Transverse colon (tissue), 4 donors: ENCODE measurements around the gene GABARAPL1. TPM values are rescaled to one million over a fixed set of nuclear protein-coding genes. Genes with fewer than 3 reads are reported as not detected.

Source experiments
- DNase-seq: peaks from one replicate; pipeline ENCODE4 v3.0.0-alpha.2; 2019
- H3K27ac ChIP-seq, 4 donors: fragments of 200-600 bp; sonication (generic); 2 replicates each; pipeline ENCODE4 v1.5.1; 2016 to 2018; ENCODE audit warnings: inconsistent platforms in 4 of 4
- H3K27me3 ChIP-seq: fragments of 200-600 bp; sonication (generic); 2 replicates; pipeline ENCODE4 v1.5.1; 2017; ENCODE audit warnings: inconsistent platforms
- H3K36me3 ChIP-seq, 4 donors: fragments of 200-600 bp; sonication (generic); 2 replicates each; pipeline ENCODE4 v1.5.1; 2017 to 2019; ENCODE audit warnings: inconsistent platforms in 4 of 4
- H3K4me1 ChIP-seq, 4 donors: fragments of 200-600 bp; sonication (generic); 2 replicates each; pipeline ENCODE4 v1.5.1; 2017 to 2020; ENCODE audit warnings: inconsistent platforms in 4 of 4
- H3K4me3 ChIP-seq, 4 donors: fragments of 200-600 bp; sonication (generic); 1 replicate in 1 of 4; 2 replicates in 3 of 4; pipeline versions ENCODE4 v1.5.1 to v1.6.1; 2017 to 2019; ENCODE audit warnings: inconsistent platforms in 4 of 4
- H3K9me3 ChIP-seq, 2 donors: fragments of 200-600 bp; sonication (generic); 2 replicates each; pipeline ENCODE4 v1.5.1; 2017 to 2019; ENCODE audit warnings: inconsistent platforms in 2 of 2
- EP300 ChIP-seq: sonication (generic); formaldehyde crosslinking; IDR thresholded peaks from one replicate; pipeline ENCODE4 v1.6.1; 2017; ENCODE audit warnings: antibody characterized with exemption, low read depth
- POLR2A ChIP-seq: fragments of 450-650 bp; IDR thresholded peaks from one replicate; pipeline ENCODE4 v1.6.1; 2016; ENCODE audit warnings: antibody characterized with exemption, mild to moderate bottlenecking, moderate library complexity
- POLR2AphosphoS5 ChIP-seq, 3 donors: sonication (generic); formaldehyde crosslinking; IDR thresholded peaks; one replicate each; pipeline ENCODE4 v1.6.1; 2016; ENCODE audit warnings: antibody characterized with exemption in 3 of 3
- WGBS, 2 donors: methylation state at CpG; one replicate each; pipeline ENCODE4 v1.1.5; 2018; ENCODE audit warnings: low coverage in 1 of 2; 5-methylcytosine and 5-hydroxymethylcytosine counted together
- in situ Hi-C, 4 donors: fragments of 200-750 bp; cut with MboI; loops; one replicate each; pipeline versions ENCODE4 v1.15.0 to v1.15.1; 2017; ENCODE audit warnings: low sequenced_read_pairs in 3 of 4, low pct_ligation_motif_present in 1 of 4, low pct_unique_long_range_greater_than_20kb in 1 of 4
- intact Hi-C: fragments of 100-400 bp; cut with DNase I; formaldehyde crosslinking; loops from one replicate; pipeline ENCODE4 v1.15.1; 2023; ENCODE audit warnings: low total_unique reads
- total RNA-seq, 4 donors: library from RNA; depleted of rRNA; stranded (reverse); fragments of >200 nt; gene quantifications; one replicate each; pipeline ENCODE4 v1.1.0, GENCODE V29; 2016
- TF ChIP-seq, protein P1 (sequence below), 5 experiments: fragments of 200-600 bp in 3 of 5; fragments of 450-650 bp in 2 of 5; sonication (generic) in 3 of 5; IDR thresholded peaks; 1 replicate in 2 of 5; 2 replicates in 3 of 5; pipeline ENCODE4 v1.5.1; 2016 to 2017; ENCODE audit warnings: antibody characterized with exemption in 5 of 5, inconsistent platforms in 3 of 5, mild to moderate bottlenecking in 2 of 5, moderate library complexity in 1 of 5

GABARAPL1 gene
- total RNA-seq, 4 donors from 2014 or later = 33.6 to 65.3 (median 59.5) TPM

DNA sequence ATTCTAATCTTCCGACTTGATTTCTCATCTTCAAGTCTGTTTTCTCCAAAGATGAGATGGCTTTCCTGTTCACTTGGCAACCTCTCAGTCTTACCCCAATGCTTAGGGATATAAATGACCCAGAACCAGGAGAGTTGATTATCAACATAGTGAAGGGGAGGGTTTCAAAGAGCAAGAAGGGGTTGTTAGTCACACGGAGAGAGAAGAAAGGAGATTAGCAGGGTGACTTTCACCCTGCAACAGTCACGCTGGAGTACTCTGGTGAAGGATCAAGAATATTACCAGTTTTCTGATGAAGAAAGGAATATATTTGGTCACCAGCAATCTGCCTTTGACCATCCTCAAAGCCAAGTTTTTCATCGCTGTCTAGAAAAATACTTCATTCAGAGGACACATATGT lies 33.9 kb upstream of the GABARAPL1 start, which contains the start of gene TMEM52B:
TMEM52B (plus strand) TSS at position 212 of the 400 bp plus-strand sequence. CDS start 543 bp downstream, outside the sequence.
- H3K27ac ChIP-seq = no peak within 1 kb of the TSS

DNA sequence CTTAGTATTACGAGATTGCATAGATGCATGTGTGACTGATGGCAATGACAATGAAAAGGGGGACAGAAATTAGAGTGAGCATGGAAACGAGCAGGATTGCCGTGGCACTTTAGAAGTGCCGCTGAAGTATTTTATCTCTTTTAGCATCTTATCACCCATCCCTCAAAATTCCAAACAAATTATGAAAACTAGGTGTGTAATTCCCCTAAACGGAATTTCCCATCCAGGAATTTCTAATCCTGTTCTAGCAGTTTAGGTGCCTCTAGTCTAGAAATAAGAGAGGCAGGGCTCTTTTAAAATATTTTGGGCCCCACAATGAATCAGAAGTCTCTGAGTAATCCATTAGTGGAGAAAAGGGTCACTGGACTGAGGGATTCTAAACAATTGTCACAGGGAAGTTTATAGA lies 32.9 kb upstream of the GABARAPL1 start:
- Histone ChIP-seq H3K4me3 (no peak overlapping the region), H3K4me1 (peaks cover 0 to 18% (median 7%) of the 10 kb centered on the region in 4 donors), H3K36me3 (no peaks in the 10 kb centered on the region), H3K9me3 (no peaks in the 10 kb centered on the region), H3K27me3 (no peaks in the 10 kb centered on the region), H3K27ac (no peak overlapping the region)
- TF ChIP-seq POLR2AphosphoS5 (IDR thresholded peaks at IDR 0.05) (no peak), POLR2A (no peak), EP300 (no peak)
- TF ChIP-seq, protein P1, sequence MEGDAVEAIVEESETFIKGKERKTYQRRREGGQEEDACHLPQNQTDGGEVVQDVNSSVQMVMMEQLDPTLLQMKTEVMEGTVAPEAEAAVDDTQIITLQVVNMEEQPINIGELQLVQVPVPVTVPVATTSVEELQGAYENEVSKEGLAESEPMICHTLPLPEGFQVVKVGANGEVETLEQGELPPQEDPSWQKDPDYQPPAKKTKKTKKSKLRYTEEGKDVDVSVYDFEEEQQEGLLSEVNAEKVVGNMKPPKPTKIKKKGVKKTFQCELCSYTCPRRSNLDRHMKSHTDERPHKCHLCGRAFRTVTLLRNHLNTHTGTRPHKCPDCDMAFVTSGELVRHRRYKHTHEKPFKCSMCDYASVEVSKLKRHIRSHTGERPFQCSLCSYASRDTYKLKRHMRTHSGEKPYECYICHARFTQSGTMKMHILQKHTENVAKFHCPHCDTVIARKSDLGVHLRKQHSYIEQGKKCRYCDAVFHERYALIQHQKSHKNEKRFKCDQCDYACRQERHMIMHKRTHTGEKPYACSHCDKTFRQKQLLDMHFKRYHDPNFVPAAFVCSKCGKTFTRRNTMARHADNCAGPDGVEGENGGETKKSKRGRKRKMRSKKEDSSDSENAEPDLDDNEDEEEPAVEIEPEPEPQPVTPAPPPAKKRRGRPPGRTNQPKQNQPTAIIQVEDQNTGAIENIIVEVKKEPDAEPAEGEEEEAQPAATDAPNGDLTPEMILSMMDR (IDR thresholded peaks at IDR 0.05) = no peak
- WGBS, 2 donors = 78 to 85% methylated on average over 5 of the region's 5 CpGs
- no peak for DNase-seq
- in situ Hi-C loops (no loop called here), intact Hi-C loops (no loop called here)

More for the DNA sequence above, 33.9 kb upstream of the GABARAPL1 start, which contains the start of gene TMEM52B:
- Histone ChIP-seq H3K36me3 (no peaks in the 10 kb centered on the region), H3K27me3 (no peaks in the 10 kb centered on the region), H3K9me3 (no peaks in the 10 kb centered on the region), H3K4me1 (peaks cover 0 to 18% (median 7%) of the 10 kb centered on the region in 4 donors), H3K4me3 (no peak within 1 kb of the TSS)
- intact Hi-C loops (no loop called here), in situ Hi-C loops (no loop called here)
- no peak for DNase-seq
- TF ChIP-seq POLR2AphosphoS5 (IDR thresholded peaks at IDR 0.05) = no peak
- no peak for TF ChIP-seq EP300
- TF ChIP-seq, protein P1 (IDR thresholded peaks at IDR 0.05) = no peak
- WGBS, 2 donors = 63 to 84% methylated on average over 2 to 4 of the region's 4 CpGs

DNA sequence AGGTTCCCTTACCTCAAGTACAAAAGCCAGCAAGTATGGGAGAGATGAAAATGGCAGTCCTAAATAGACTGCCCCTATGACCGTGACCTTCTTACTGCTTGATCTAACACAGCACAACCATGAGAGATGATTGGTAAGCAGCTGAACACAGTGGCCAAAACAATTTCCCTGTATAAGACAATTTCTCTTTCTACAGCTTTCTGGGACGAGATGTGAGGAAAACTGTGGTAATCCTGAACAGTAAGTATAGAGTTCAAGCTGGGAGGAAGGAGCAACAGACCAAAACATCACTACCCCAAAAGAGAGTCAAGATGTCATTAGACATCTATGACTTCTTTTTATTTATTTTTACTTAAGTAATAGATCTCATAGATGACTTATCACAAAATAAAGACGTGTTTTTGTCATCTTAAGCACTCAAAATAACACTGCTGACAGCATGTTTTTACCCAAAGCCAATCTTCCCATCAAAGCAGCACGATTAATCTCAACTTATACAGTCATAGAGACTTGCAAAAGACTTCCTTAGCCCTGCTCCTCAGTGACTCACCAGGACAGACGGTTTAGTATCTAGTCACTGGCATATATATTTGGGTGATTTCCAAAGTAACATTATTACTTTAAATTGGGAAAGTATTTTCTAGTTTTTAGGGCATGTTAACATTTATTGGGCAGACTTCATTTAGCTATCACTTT lies 30.2 kb upstream of the GABARAPL1 start:
- H3K27me3 ChIP-seq = no peaks in the 10 kb centered on the region
- in situ Hi-C loops (no loop called here), intact Hi-C loops (no loop called here)
- no peak for DNase-seq
- no peaks in the 10 kb centered on the region for H3K9me3 ChIP-seq
- H3K36me3 ChIP-seq = no peaks in the 10 kb centered on the region
- no peak overlapping the region for H3K4me3 ChIP-seq
- 54 to 55% methylated on average over 5 of the region's 5 CpGs for WGBS, 2 donors
- H3K27ac ChIP-seq = no peak overlapping the region
- TF ChIP-seq POLR2AphosphoS5 (IDR thresholded peaks at IDR 0.05) = no peak
- no peak for TF ChIP-seq POLR2A
- TF ChIP-seq EP300 = no peak
- TF ChIP-seq, protein P1 (IDR thresholded peaks at IDR 0.05) = no peak
- no peaks in the 10 kb centered on the region for H3K4me1 ChIP-seq

DNA sequence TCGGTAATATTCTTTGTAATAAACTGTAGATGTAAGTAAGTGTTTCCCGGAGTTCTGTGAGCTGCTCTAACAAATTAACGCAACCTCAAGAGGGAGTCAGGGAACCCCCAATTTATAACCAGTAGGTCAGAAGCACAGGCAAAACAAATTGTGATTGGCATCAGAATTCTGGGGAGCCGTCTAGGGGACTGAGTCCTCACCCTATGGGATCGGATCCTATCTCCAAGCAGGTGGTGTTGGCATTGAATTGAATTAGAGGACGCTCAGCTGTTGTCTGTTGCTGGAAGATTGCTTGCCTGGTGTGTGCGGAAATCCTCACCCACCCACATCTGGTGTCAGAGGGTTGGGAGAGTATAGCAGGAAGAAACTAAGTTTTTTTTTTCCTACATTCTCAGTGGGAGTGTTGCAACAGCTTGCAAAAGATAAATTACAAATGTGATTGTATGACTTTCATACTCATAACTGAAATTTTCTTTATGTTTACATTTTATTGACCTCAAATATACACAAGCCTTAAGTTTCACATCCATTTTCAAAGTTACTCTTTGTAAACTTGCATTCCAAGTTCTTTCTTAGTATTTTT lies 28.3 kb upstream of the GABARAPL1 start:
- no peaks in the 10 kb centered on the region for H3K36me3 ChIP-seq
- in situ Hi-C loops = no loop called here

More for the DNA sequence above, 28.3 kb upstream of the GABARAPL1 start:
- Histone ChIP-seq H3K4me1 (no peaks in the 10 kb centered on the region), H3K9me3 (no peaks in the 10 kb centered on the region), H3K27me3 (no peaks in the 10 kb centered on the region), H3K4me3 (no peak overlapping the region), H3K27ac (no peak overlapping the region)
- no peak for DNase-seq
- TF ChIP-seq EP300 (no peak), POLR2A (no peak)
- TF ChIP-seq, protein P1 (IDR thresholded peaks at IDR 0.05) = no peak
- WGBS, 2 donors = 50 to 63% methylated on average over 2 to 7 of the region's 7 CpGs
- intact Hi-C loops = no loop called here
